HEK293T (cell line): ENCODE measurements around the gene HTR3D.

Experiments used
- BHLHE40 ChIP-seq: fragments of 450-650 bp; IDR thresholded peaks from 2 replicates; pipeline ENCODE4 v1.6.1; 2016; ENCODE audit warnings: mild to moderate bottlenecking, moderate library complexity, borderline replicate concordance
- FOXA1 ChIP-seq: fragments of 450-650 bp; IDR thresholded peaks from 2 replicates; pipeline ENCODE4 v1.6.1; 2016; ENCODE audit warnings: mild to moderate bottlenecking
- FOXM1 ChIP-seq: fragments of 450-650 bp; IDR thresholded peaks from 2 replicates; pipeline ENCODE4 v1.6.1; 2017; ENCODE audit warnings: mild to moderate bottlenecking, borderline replicate concordance
- SP1 ChIP-seq: fragments of 450-650 bp; IDR thresholded peaks from 2 replicates; pipeline ENCODE4 v1.6.1; 2017

DNA sequence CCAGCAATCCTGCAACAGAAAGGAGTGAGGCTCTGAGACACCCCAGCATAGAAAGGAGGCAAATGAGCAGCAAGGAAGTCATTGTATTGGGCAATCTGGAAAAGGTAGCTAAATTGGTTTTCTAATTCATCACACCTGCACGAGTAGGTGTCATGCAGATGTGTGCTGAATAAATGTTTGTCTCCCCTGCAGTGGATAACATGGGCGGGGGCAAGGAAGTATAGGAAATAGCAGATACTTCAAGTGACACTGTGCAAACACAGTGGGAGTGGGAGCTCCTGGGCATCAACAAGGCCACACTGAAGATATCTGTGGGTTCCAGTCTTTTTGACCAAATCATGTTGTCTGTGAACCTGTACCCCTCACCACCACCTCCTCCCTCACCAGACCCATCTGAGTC, 50.9 kb downstream of the HTR3D start:
- TF ChIP-seq FOXA1 (no peak), BHLHE40 (no peak), FOXM1 (no peak), SP1 (no peak)
